Ishikawa (cell line): ENCODE results near the gene ACTR3.

ENCODE experiments used
- CEBPB ChIP-seq: IDR thresholded peaks from 2 replicates; pipeline ENCODE4 v1.6.1; 2012
- CREB1 ChIP-seq: IDR thresholded peaks from 2 replicates; pipeline ENCODE4 v1.6.1; 2012; ENCODE audit warnings: low read depth
- EGR1 ChIP-seq: IDR thresholded peaks from 2 replicates; pipeline ENCODE4 v1.6.1; 2012
- EP300 ChIP-seq: IDR thresholded peaks from 2 replicates; pipeline ENCODE4 v1.6.1; 2012; ENCODE audit warnings: borderline replicate concordance
- FOXM1 ChIP-seq: IDR thresholded peaks from 2 replicates; pipeline ENCODE4 v1.6.1; 2012; ENCODE audit warnings: low read depth, borderline replicate concordance
- MAX ChIP-seq: IDR thresholded peaks from 2 replicates; pipeline ENCODE4 v1.6.1; 2012
- NFIC ChIP-seq: IDR thresholded peaks from 2 replicates; pipeline ENCODE4 v1.6.1; 2012
- RAD21 ChIP-seq: IDR thresholded peaks from 2 replicates; pipeline ENCODE4 v1.6.1; 2012; ENCODE audit warnings: low read depth
- REST ChIP-seq: IDR thresholded peaks from 2 replicates; pipeline ENCODE4 v1.6.1; 2012; ENCODE audit warnings: low read depth, mild to moderate bottlenecking
- TAF1 ChIP-seq: IDR thresholded peaks from 2 replicates; pipeline ENCODE4 v1.6.1; 2012; ENCODE audit warnings: low read depth, mild to moderate bottlenecking
- TCF12 ChIP-seq: IDR thresholded peaks from 2 replicates; pipeline ENCODE4 v1.6.1; 2012; ENCODE audit warnings: low read depth
- TEAD4 ChIP-seq: IDR thresholded peaks from 2 replicates; pipeline ENCODE4 v1.6.1; 2012
- USF1 ChIP-seq: IDR thresholded peaks from 2 replicates; pipeline ENCODE4 v1.6.1; 2012
- YY1 ChIP-seq: IDR thresholded peaks from 2 replicates; pipeline ENCODE4 v1.6.1; 2012; ENCODE audit warnings: low read depth
- ZBTB7A ChIP-seq: IDR thresholded peaks from 2 replicates; pipeline ENCODE4 v1.6.1; 2012; ENCODE audit warnings: low read depth

The ACTR3 gene

GRCh38 chr2:113972766-113973165 is 82.9 kb downstream of the ACTR3 start:
- TF ChIP-seq YY1 (no peak), ZBTB7A (no peak), NFIC (no peak)

GRCh38 chr2:113973810-113974209 is 83.9 kb downstream of the ACTR3 start:
- TF ChIP-seq FOXM1 (no peak), RAD21 (no peak), NFIC (no peak), CREB1 (no peak), MAX (no peak), TCF12 (no peak), EGR1 (no peak)

GRCh38 chr2:113974727-113975126 is 84.8 kb downstream of the ACTR3 start:
- TF ChIP-seq MAX (no peak), REST (no peak), TEAD4 (no peak), RAD21 (no peak)

- TF ChIP-seq EGR1, result no peak
- no peak for TF ChIP-seq CEBPB
- TF ChIP-seq MAX, result no peak
- TF ChIP-seq TAF1, result no peak
- no peak for TF ChIP-seq TCF12
- TF ChIP-seq REST, result no peak
- TF ChIP-seq TEAD4, result no peak
- no peak for TF ChIP-seq NFIC
- no peak for TF ChIP-seq RAD21
- TF ChIP-seq USF1, result no peak
- no peak for TF ChIP-seq EP300
- TF ChIP-seq ZBTB7A, result no peak
- TF ChIP-seq FOXM1, result no peak
- no peak for TF ChIP-seq CREB1
- TF ChIP-seq YY1, result no peak
Observed at GRCh38 chr2:113976277-113976928, 86.5 kb downstream of the ACTR3 start.

- TF ChIP-seq USF1 (no peak), CEBPB (no peak), RAD21 (no peak), ZBTB7A (no peak), REST (no peak), TEAD4 (no peak), YY1 (no peak), FOXM1 (no peak), NFIC (no peak)
Observed at GRCh38 chr2:113977060-113977659, 87.3 kb downstream of the ACTR3 start.
